Prostate gland (tissue), 2 donors: ENCODE measurements around the gene SFRP5.

Source experiments
- POLR2AphosphoS5 ChIP-seq: sonication (generic); formaldehyde crosslinking; IDR thresholded peaks from one replicate; pipeline ENCODE4 v1.6.1; 2017; ENCODE audit warnings: antibody characterized with exemption
- TF ChIP-seq, protein P1 (sequence below), 4 experiments: fragments of 200-600 bp in 2 of 4; fragments of 450-650 bp in 2 of 4; sonication (generic) in 2 of 4; IDR thresholded peaks; 1 replicate in 3 of 4; 2 replicates in 1 of 4; pipeline ENCODE4 v1.5.1; 2016 to 2019; ENCODE audit warnings: antibody characterized with exemption in 4 of 4, mild to moderate bottlenecking in 2 of 4, moderate library complexity in 2 of 4

DNA sequence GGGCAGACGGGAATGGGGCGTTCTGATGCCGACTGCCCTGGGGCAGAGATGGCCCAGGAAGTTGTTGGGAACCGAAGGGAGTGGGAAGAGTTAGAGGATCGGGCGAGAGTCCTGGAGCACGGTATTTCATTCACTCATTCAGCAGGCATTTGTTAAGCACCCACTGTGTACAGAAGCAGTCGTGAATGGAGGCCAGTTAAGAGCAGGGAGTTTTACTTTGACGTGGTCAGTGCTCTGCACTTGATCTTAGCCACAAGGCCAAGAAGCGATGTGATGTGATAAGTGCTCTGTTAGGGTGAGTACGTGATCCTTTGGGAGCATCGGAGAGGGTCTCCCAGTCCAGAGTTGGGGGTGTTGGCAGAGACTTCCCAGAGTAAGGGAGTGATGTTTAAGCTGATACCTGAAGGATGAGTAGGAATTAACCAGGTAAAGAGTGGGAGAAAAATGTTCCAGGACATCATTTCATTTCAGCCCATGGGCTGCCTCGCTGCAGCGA is 34.0 kb downstream of the SFRP5 start:
- no peak for TF ChIP-seq POLR2AphosphoS5
- TF ChIP-seq, protein P1, sequence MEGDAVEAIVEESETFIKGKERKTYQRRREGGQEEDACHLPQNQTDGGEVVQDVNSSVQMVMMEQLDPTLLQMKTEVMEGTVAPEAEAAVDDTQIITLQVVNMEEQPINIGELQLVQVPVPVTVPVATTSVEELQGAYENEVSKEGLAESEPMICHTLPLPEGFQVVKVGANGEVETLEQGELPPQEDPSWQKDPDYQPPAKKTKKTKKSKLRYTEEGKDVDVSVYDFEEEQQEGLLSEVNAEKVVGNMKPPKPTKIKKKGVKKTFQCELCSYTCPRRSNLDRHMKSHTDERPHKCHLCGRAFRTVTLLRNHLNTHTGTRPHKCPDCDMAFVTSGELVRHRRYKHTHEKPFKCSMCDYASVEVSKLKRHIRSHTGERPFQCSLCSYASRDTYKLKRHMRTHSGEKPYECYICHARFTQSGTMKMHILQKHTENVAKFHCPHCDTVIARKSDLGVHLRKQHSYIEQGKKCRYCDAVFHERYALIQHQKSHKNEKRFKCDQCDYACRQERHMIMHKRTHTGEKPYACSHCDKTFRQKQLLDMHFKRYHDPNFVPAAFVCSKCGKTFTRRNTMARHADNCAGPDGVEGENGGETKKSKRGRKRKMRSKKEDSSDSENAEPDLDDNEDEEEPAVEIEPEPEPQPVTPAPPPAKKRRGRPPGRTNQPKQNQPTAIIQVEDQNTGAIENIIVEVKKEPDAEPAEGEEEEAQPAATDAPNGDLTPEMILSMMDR (IDR thresholded peaks at IDR 0.05) = no peak
